HCT116 (cell line): ENCODE measurements around the gene NCCRP1.

ENCODE experiments used
- CTCF ChIP-seq, 3 experiments: fragments of 200-600 bp in 1 of 3; sonication (generic) in 1 of 3; IDR thresholded peaks in 2 of 3; conservative IDR thresholded peaks in 1 of 3; 2 replicates each; pipeline ENCODE4 v1.5.1; 2012 to 2017; ENCODE audit warnings: low read depth in 2 of 3, low read length in 2 of 3, antibody characterized with exemption in 1 of 3, borderline replicate concordance in 1 of 3, control low read depth in 1 of 3, mild to moderate bottlenecking in 1 of 3, mixed read lengths in 1 of 3, mixed run types in 1 of 3, moderate library complexity in 1 of 3; ENCODE audit not compliant: insufficient read depth in 1 of 3
- POLR2A ChIP-seq: IDR thresholded peaks from 2 replicates; pipeline ENCODE4 v1.7.0; 2011; ENCODE audit warnings: borderline replicate concordance; ENCODE audit not compliant: insufficient read depth, insufficient read length; ENCODE audit errors: extremely low read depth

GRCh38 chr19:39157275-39157996, 39.3 kb upstream of the NCCRP1 start:
- TF ChIP-seq POLR2A (no peak), CTCF (IDR thresholded peaks at IDR 0.05 in 2 of 3, conservative IDR thresholded peaks at IDR 0.05 in 1 of 3; ENCODE audit: borderline replicate concordance in 1 of 3, insufficient read depth in 1 of 3, low read depth in 2 of 3, low read length in 2 of 3) (no peak)
